Pancreas (tissue), 10 donors: Measurements from ENCODE around the gene ETS1. TPM values are rescaled to one million over a fixed set of nuclear protein-coding genes. Genes with fewer than 3 reads are reported as not detected.
A peak's percentile ranks its signal among the peaks of the same experiment; 100 is the strongest.

Experiments
- ATAC-seq, 4 donors: fragments of 200-7000 bp; cut with Tn5 transposase; one replicate each; pipeline versions ENCODE4 v1.8.0 to v1.9.1; 2020; ENCODE audit warnings: mild to moderate bottlenecking in 4 of 4, moderate library complexity in 4 of 4
- DNase-seq, 6 donors: peaks; one replicate each; pipeline ENCODE4 v3.0.0-alpha.2; 2020
- FAIRE-seq: peaks from 2 replicates; lab custom pipeline; 2012; peaks lifted over from hg19 to GRCh38; lab: Jason Lieb, UNC
- H3K27ac ChIP-seq, 4 donors: fragments of 200-600 bp; sonication (generic); 1 replicate in 3 of 4; 2 replicates in 1 of 4; pipeline versions ENCODE4 v1.5.0 to v1.8.0; 2020
- H3K27me3 ChIP-seq, 4 donors: fragments of 200-600 bp; one replicate each; pipeline ENCODE4 v1.8.0; 2021
- H3K36me3 ChIP-seq, 3 donors: fragments of 200-600 bp; sonication (generic) in 1 of 3; one replicate each; pipeline versions ENCODE4 v1.5.0 to v1.8.0; 2020 to 2021
- H3K4me1 ChIP-seq, 3 donors: fragments of 200-600 bp; one replicate each; pipeline ENCODE4 v1.8.0; 2021
- H3K4me3 ChIP-seq, 4 donors: fragments of 200-600 bp; sonication (generic) in 2 of 4; one replicate each; pipeline versions ENCODE4 v1.5.0 to v1.8.0; 2020 to 2021
- H3K9me3 ChIP-seq, 4 donors: fragments of 200-600 bp; one replicate each; pipeline ENCODE4 v1.8.0; 2021
- CTCF ChIP-seq, 4 donors: fragments of 200-600 bp; sonication (generic) in 3 of 4; IDR thresholded peaks; one replicate each; pipeline versions ENCODE4 v1.5.0 to v1.8.0; 2021; ENCODE audit warnings: antibody characterized with exemption in 4 of 4
- WGBS, 2 donors: extraction: QIAGEN DNeasy Blood & Tissue Kit; methylation state at CpG; one replicate each; pipeline ENCODE4 v1.1.7; 2013; 5-methylcytosine and 5-hydroxymethylcytosine counted together
- intact Hi-C, 3 donors: fragments of 100-400 bp; cut with DNase I; formaldehyde crosslinking; loops; one replicate each; pipeline versions ENCODE4 v1.11.1 to v1.14.2; 2022
- polyA plus RNA-seq, 2 donors: library from polyadenylated mRNA; stranded (reverse); fragments of 200-250 nt; gene quantifications; one replicate each; pipeline ENCODE4 v1.2.3, GENCODE V29; 2013
- total RNA-seq, 6 donors: library from RNA; stranded (reverse); fragmentation: NEBNext Ultra II Directional in 4 of 6; extraction: Animal tissue kit (Norgen Biotek cat#: 25700) in 4 of 6; gene quantifications; one replicate each; pipeline versions ENCODE4 v1.2.1 to v1.2.4, GENCODE V29; 2021 to 2023
- donor health status: healthy with polysubstance abuse.
- donor health status: DM: no; HTN: no; CAD: no; lungs with moderate emphysema.
- donor health status: DM: no; HTN: no; CAD: no.
- donor health status: control.
- donor health status: control.
- donor health status: Bipolar disorder and iron deficiency.
- donor health status: DM: yes; HTN: yes; CAD: no.
- donor health status: DM: no; HTN: no; CAD: no.
- donor health status: DM: no; HTN: no; CAD: no.
- donor health status: DM: yes; HTN: yes; CAD: no.

The ETS1 gene
- total and polyA plus RNA-seq, 8 donors: 5.4 to 26.6 (median 13.0) TPM

- TF ChIP-seq CTCF (IDR thresholded peaks at IDR 0.05): no peak
- 90 to 91% methylated on average over 5 of the region's 5 CpGs for WGBS, 2 donors
- intact Hi-C loops: no loop called here
- no peaks in the 10 kb centered on the region for H3K27me3 ChIP-seq
- DNase-seq (no peak), FAIRE-seq (no peak), ATAC-seq (no peak)
- H3K4me3 ChIP-seq: no peak overlapping the region
- no peak overlapping the region for H3K27ac ChIP-seq
- no peaks in the 10 kb centered on the region for H3K36me3 ChIP-seq
- H3K9me3 ChIP-seq: no peaks in the 10 kb centered on the region
- H3K4me1 ChIP-seq: peaks cover 15 to 30% (median 16%) of the 10 kb centered on the region in 3 donors
These were observed 86.9 kb downstream of the ETS1 start for GRCh38 chr11:128500493-128500892.

- FAIRE-seq: no peak
- Histone ChIP-seq H3K4me3 (no peak overlapping the region), H3K27me3 (no peaks in the 10 kb centered on the region), H3K27ac (no peak overlapping the region), H3K4me1 (peaks cover 16 to 31% (median 18%) of the 10 kb centered on the region in 3 donors), H3K9me3 (no peaks in the 10 kb centered on the region), H3K36me3 (no peaks in the 10 kb centered on the region)
- no peak for ATAC-seq
- TF ChIP-seq CTCF (IDR thresholded peaks at IDR 0.05): no peak
- no peak for DNase-seq
- WGBS, 2 donors: 80 to 83% methylated on average over 13 of the region's 13 CpGs
- intact Hi-C loops: no loop called here
These were observed 87.6 kb downstream of the ETS1 start for GRCh38 chr11:128499613-128500253.

GRCh38 chr11:128498721-128499245 is 88.6 kb downstream of the ETS1 start:
- FAIRE-seq (no peak), DNase-seq (no peak), ATAC-seq (no peak)
- H3K4me3 ChIP-seq: no peak overlapping the region
- no peak for TF ChIP-seq CTCF (IDR thresholded peaks at IDR 0.05)
- no peaks in the 10 kb centered on the region for H3K27me3 ChIP-seq
- H3K9me3 ChIP-seq: no peaks in the 10 kb centered on the region
- peaks cover 16 to 34% (median 18%) of the 10 kb centered on the region in 3 donors for H3K4me1 ChIP-seq
- no peak overlapping the region for H3K27ac ChIP-seq
- intact Hi-C loops: no loop called here
- H3K36me3 ChIP-seq: no peaks in the 10 kb centered on the region
- WGBS, 2 donors: 80 to 88% methylated on average over 2 of the region's 2 CpGs

GRCh38 chr11:128497776-128498095 is 89.6 kb downstream of the ETS1 start:
- peaks cover 16 to 37% (median 18%) of the 10 kb centered on the region in 3 donors for H3K4me1 ChIP-seq
- H3K9me3 ChIP-seq: no peaks in the 10 kb centered on the region
- DNase-seq (no peak), ATAC-seq (no peak), FAIRE-seq (no peak)
- no peak for TF ChIP-seq CTCF (IDR thresholded peaks at IDR 0.05)
- intact Hi-C loops: no loop called here
- H3K36me3 ChIP-seq: no peaks in the 10 kb centered on the region
- peak overlapping the region in 2 of 4 donors; percentile 8 to 33 for H3K27ac ChIP-seq
- no peak overlapping the region for H3K4me3 ChIP-seq
- no peaks in the 10 kb centered on the region for H3K27me3 ChIP-seq
- 51 to 74% methylated on average over 3 of the region's 3 CpGs for WGBS, 2 donors
